B cell (primary cell): ENCODE measurements around the gene BMPER.

Experiments
- CTCF ChIP-seq: fragments of 200-600 bp; IDR thresholded peaks from one replicate; pipeline ENCODE4 v1.8.0; 2022; ENCODE audit warnings: antibody characterized with exemption, mild to moderate bottlenecking
- EZH2 ChIP-seq: IDR thresholded peaks from 2 replicates; pipeline ENCODE4 v1.6.1; 2012; ENCODE audit warnings: borderline replicate concordance, low read depth, mild to moderate bottlenecking, moderate library complexity, low read length; ENCODE audit not compliant: insufficient read depth, poor library complexity, severe bottlenecking

GRCh38 chr7:33961948-33962347 lies 56.6 kb downstream of the BMPER start:
- TF ChIP-seq CTCF (no peak), EZH2 (no peak)
